SK-N-MC (cell line): ENCODE measurements around the gene RNF150.

Experiments used
- EZH2 ChIP-seq: fragments of 200-600 bp; sonication (generic); IDR thresholded peaks from one replicate; pipeline ENCODE4 v1.6.1; 2017; ENCODE audit warnings: antibody characterized with exemption
- POLR2AphosphoS5 ChIP-seq: IDR thresholded peaks from 2 replicates; pipeline ENCODE4 v1.6.1; 2012; ENCODE audit warnings: mild to moderate bottlenecking, low read depth, low read length, borderline replicate concordance

- no peak for TF ChIP-seq EZH2
- TF ChIP-seq POLR2AphosphoS5 = no peak
Measured at GRCh38 chr4:140866492-140867005, 266.7 kb downstream of the RNF150 start.
